ENCODE results near the gene MMP15.

DNA sequence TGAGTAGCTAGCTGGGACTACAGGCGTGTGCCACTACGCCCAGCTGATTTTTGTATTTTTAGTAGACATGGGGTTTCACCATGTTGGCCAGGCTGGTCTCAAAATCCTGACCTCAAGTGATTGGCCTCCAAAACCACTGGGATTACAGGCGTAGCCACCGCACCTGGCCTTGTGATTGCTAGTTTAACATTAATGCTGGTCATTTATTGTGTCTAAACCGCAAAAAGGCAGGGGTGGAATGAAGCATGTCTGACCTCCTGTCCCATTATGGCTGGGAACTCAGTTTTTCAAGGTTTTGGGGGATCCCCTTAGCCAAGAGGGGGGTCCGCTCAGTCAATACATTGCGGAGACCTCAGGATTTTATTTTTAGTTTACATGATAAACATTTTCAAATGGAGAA lies 43.9 kb upstream of the MMP15 start:
- TF ChIP-seq CTCF (IDR thresholded peaks at IDR 0.05), result no peak
- TF ChIP-seq POLR2A (IDR thresholded peaks at IDR 0.05), result no peak

Data from lower leg skin (tissue), 3 donors.